Neuronal stem cell (in vitro differentiated cells): ENCODE data around the gene TAB2.

ENCODE experiments used
- DNase-seq: peaks from one replicate; pipeline ENCODE4 v3.0.0-alpha.2; 2013; ENCODE audit warnings: low spot score
- H2AFZ ChIP-seq: one replicate; pipeline ENCODE4 v1.6.1; 2013; ENCODE audit warnings: mild to moderate bottlenecking, low read length, inconsistent platforms
- H2AK5ac ChIP-seq: 2 replicates; pipeline ENCODE4 v1.6.1; 2013; ENCODE audit warnings: low read depth, mild to moderate bottlenecking, inconsistent platforms, low read length, moderate library complexity, mixed read lengths
- H2BK120ac ChIP-seq: 2 replicates; pipeline ENCODE4 v1.6.1; 2013; ENCODE audit warnings: low read depth, mild to moderate bottlenecking, inconsistent platforms, low read length, moderate library complexity, mixed read lengths
- H2BK12ac ChIP-seq: one replicate; pipeline ENCODE4 v1.6.1; 2013; ENCODE audit warnings: low read length, inconsistent platforms
- H2BK15ac ChIP-seq: 2 replicates; pipeline ENCODE4 v1.6.1; 2013; ENCODE audit warnings: mild to moderate bottlenecking, low read length, inconsistent platforms, mixed read lengths
- H2BK5ac ChIP-seq: one replicate; pipeline ENCODE4 v1.6.1; 2013; ENCODE audit warnings: inconsistent platforms, mild to moderate bottlenecking, low read length, moderate library complexity
- H3K14ac ChIP-seq: one replicate; pipeline ENCODE4 v1.6.1; 2013; ENCODE audit warnings: low read length, inconsistent platforms
- H3K18ac ChIP-seq: 2 replicates; pipeline ENCODE4 v1.6.1; 2013; ENCODE audit warnings: low read length, inconsistent platforms
- H3K23ac ChIP-seq: 2 replicates; pipeline ENCODE4 v1.6.1; 2013; ENCODE audit warnings: low read depth, mild to moderate bottlenecking, mixed read lengths, low read length, inconsistent platforms; ENCODE audit not compliant: poor library complexity
- H3K27ac ChIP-seq: replicated peaks from 3 replicates; pipeline ENCODE4 v1.5.1; 2013; ENCODE audit warnings: low read length, inconsistent platforms
- H3K27me3 ChIP-seq, 3 experiments: 2 replicates each; pipeline ENCODE4 v1.6.1; 2013; ENCODE audit warnings: low read length in 3 of 3, mild to moderate bottlenecking in 2 of 3, inconsistent platforms in 1 of 3, low read depth in 1 of 3, mixed read lengths in 1 of 3, moderate library complexity in 1 of 3; ENCODE audit not compliant: control insufficient read depth in 3 of 3, insufficient read depth in 3 of 3
- H3K36me3 ChIP-seq, 2 donors: replicated peaks in 1 of 2; 2 replicates each; pipeline ENCODE4 v1.6.1; 2013; ENCODE audit warnings: low read length in 2 of 2; ENCODE audit not compliant: control insufficient read depth in 2 of 2, insufficient read depth in 2 of 2
- H3K4ac ChIP-seq: 2 replicates; pipeline ENCODE4 v1.6.1; 2013; ENCODE audit warnings: inconsistent platforms, mild to moderate bottlenecking, low read length, moderate library complexity
- H3K4me1 ChIP-seq, 2 donors: 1 replicate in 1 of 2; 2 replicates in 1 of 2; pipeline ENCODE4 v1.6.1; 2013; ENCODE audit warnings: low read length in 2 of 2, low read depth in 1 of 2; ENCODE audit not compliant: control insufficient read depth in 2 of 2, insufficient read depth in 1 of 2
- H3K4me2 ChIP-seq: one replicate; pipeline ENCODE4 v1.6.1; 2013; ENCODE audit warnings: mild to moderate bottlenecking, low read length, inconsistent platforms; ENCODE audit not compliant: insufficient read depth, poor library complexity, severe bottlenecking
- H3K4me3 ChIP-seq, 2 donors: 2 replicates each; pipeline ENCODE4 v1.5.1; 2013; ENCODE audit warnings: low read length in 2 of 2, mild to moderate bottlenecking in 2 of 2, inconsistent platforms in 1 of 2, moderate library complexity in 1 of 2
- H3K79me1 ChIP-seq: one replicate; pipeline ENCODE4 v1.6.1; 2013; ENCODE audit warnings: low read depth, mild to moderate bottlenecking, inconsistent platforms, low read length, moderate library complexity
- H3K9ac ChIP-seq: one replicate; pipeline ENCODE4 v1.6.1; 2013; ENCODE audit warnings: mild to moderate bottlenecking, low read depth, low read length, inconsistent platforms; ENCODE audit not compliant: poor library complexity
- H3K9me3 ChIP-seq, 2 donors: replicated peaks in 1 of 2; 2 replicates each; pipeline versions ENCODE3 to v1.6.1; 2013; ENCODE audit warnings: low read length in 2 of 2, mild to moderate bottlenecking in 2 of 2, inconsistent platforms in 1 of 2, low read depth in 1 of 2, mixed read lengths in 1 of 2, moderate library complexity in 1 of 2; ENCODE audit not compliant: control insufficient read depth in 2 of 2, insufficient read depth in 1 of 2
- H4K8ac ChIP-seq: one replicate; pipeline ENCODE4 v1.6.1; 2013; ENCODE audit warnings: low read depth, mild to moderate bottlenecking, inconsistent platforms, low read length, moderate library complexity
- H4K91ac ChIP-seq: one replicate; pipeline ENCODE4 v1.6.1; 2013; ENCODE audit warnings: low read length, low read depth, mild to moderate bottlenecking, inconsistent platforms; ENCODE audit not compliant: poor library complexity
- WGBS, 2 donors: extraction: QIAGEN DNeasy Blood & Tissue Kit; methylation state at CpG; one replicate each; pipeline ENCODE4 v1.1.7; 2013; ENCODE audit warnings: missing lambda C conversion rate in 2 of 2, mixed read lengths in 1 of 2; ENCODE audit not compliant: insufficient read length in 2 of 2, insufficient replicate concordance in 1 of 2; ENCODE audit errors: extremely low coverage in 2 of 2; 5-methylcytosine and 5-hydroxymethylcytosine counted together

The TAB2 gene

DNA sequence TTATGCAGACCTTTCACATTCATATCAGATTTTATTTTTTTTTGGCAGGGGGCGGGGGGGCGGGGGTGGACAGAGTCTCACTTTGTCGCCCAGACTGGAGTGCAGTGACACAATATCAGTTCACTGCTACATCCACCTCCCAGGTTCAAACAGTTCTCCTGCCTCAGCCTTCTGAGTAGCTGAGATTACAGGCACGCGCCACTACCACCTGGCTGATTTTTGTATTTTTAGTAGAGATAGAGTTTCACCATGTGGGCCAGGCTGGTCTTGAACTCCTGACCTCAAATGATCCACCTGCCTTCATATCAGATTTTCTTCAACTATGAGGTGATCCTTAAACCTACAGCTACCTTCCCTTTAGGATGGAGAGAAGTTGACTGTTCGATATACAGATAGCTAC lies 74.6 kb downstream of the TAB2 start:
- peaks cover 0 to 2% of the 10 kb centered on the region in 2 donors for H3K4me1 ChIP-seq
- no peak for DNase-seq
- no peak overlapping the region for H3K23ac ChIP-seq
- H4K91ac ChIP-seq: no peak overlapping the region
- no peak overlapping the region for H3K14ac ChIP-seq
- H2BK120ac ChIP-seq: no peak overlapping the region
- H2BK5ac ChIP-seq: no peak overlapping the region
- H3K79me1 ChIP-seq: peaks cover 2% of the 10 kb centered on the region
- H3K4me2 ChIP-seq: no peak overlapping the region
- no peak overlapping the region for H3K18ac ChIP-seq
- no peak overlapping the region for H3K27ac ChIP-seq
- no peak overlapping the region for H3K4me3 ChIP-seq
- no peak overlapping the region for H2BK12ac ChIP-seq
- H2BK15ac ChIP-seq: no peak overlapping the region
- no peaks in the 10 kb centered on the region for H3K27me3 ChIP-seq
- H3K9ac ChIP-seq: no peak overlapping the region
- H4K8ac ChIP-seq: no peak overlapping the region
- H2AK5ac ChIP-seq: no peak overlapping the region
- peaks cover 3 to 78% of the 10 kb centered on the region in 2 donors for H3K36me3 ChIP-seq
- H3K4ac ChIP-seq: no peak overlapping the region
- H3K9me3 ChIP-seq: peaks cover 0 to 63% of the 10 kb centered on the region in 2 donors
- no CpG with 5 or more reads among the region's 6 CpGs for WGBS, 2 donors
- no peak overlapping the region for H2AFZ ChIP-seq

DNA sequence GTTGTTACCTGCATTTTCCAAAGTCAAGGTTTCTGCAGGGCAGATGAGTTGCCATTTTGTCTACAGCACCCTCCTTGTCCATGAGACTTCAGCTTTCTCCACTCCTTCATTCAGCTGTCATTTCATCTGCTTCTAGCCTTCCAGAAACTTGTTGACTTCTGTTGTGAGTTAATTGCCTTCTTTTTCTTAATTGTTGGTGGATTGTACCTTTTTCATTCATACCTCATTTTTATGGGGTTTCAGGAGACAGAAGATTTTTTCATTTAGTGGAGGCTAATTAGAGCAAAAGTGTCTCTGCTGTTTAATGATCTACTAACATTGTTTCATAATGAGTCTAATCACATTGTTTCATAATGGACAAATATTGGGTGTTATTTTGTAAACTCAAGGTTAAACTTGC lies 75.0 kb downstream of the TAB2 start:
- H3K4me3 ChIP-seq: no peak overlapping the region
- H3K9ac ChIP-seq: no peak overlapping the region
- peaks cover 0 to 60% of the 10 kb centered on the region in 2 donors for H3K9me3 ChIP-seq
- H3K23ac ChIP-seq: no peak overlapping the region
- no peak for DNase-seq
- H3K4ac ChIP-seq: no peak overlapping the region
- H3K4me2 ChIP-seq: no peak overlapping the region
- H3K27ac ChIP-seq: no peak overlapping the region
- peaks cover 2% of the 10 kb centered on the region for H3K79me1 ChIP-seq
- no peak overlapping the region for H4K8ac ChIP-seq
- no peaks in the 10 kb centered on the region for H3K27me3 ChIP-seq
- no peak overlapping the region for H2BK12ac ChIP-seq
- no peak overlapping the region for H4K91ac ChIP-seq
- H3K36me3 ChIP-seq: peaks cover 3 to 81% of the 10 kb centered on the region in 2 donors
- no peak overlapping the region for H2AK5ac ChIP-seq
- peaks cover 0 to 2% of the 10 kb centered on the region in 2 donors for H3K4me1 ChIP-seq
- no peak overlapping the region for H2AFZ ChIP-seq
- no peak overlapping the region for H2BK120ac ChIP-seq
- H2BK15ac ChIP-seq: no peak overlapping the region
- H2BK5ac ChIP-seq: no peak overlapping the region
- no peak overlapping the region for H3K18ac ChIP-seq
- H3K14ac ChIP-seq: no peak overlapping the region

DNA sequence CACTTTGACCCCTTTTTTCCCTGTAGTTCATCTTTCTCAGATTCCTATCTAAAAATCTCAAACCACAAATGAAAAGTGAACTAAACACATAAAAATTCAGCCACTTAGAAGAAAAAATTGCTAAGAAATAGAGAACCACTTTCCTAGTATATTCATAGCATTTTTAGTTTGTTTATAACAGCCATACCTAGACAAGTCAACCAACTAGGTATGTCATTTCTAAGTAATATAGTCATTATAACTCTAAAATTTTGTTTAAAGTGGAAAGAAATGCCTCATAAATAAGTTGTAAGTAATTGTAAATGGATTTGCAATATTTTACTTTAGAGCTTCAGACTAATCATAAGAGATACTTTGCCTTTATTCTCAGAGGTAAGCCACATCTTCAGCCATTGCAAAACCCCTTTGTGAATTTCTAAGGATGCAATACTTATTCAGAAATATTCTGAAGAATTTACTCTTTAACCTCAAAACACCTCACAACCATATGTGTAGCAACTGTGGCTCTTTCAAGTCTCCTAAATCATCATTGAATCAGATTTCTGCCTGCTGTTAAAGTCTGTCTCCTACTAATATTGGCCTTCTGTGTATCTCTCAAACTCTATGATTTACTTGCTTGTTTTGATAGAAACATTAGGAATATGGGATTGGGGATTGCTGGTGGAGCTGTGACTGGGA lies 75.6 kb downstream of the TAB2 start:
- Histone ChIP-seq H3K23ac (no peak overlapping the region), H3K4me2 (no peak overlapping the region), H3K9ac (no peak overlapping the region), H2AK5ac (no peak overlapping the region), H2BK5ac (no peak overlapping the region), H3K27me3 (no peaks in the 10 kb centered on the region), H3K36me3 (peaks cover 1 to 81% of the 10 kb centered on the region in 2 donors), H3K14ac (no peak overlapping the region), H3K9me3 (peaks cover 0 to 55% of the 10 kb centered on the region in 2 donors), H2BK120ac (no peak overlapping the region), H2BK12ac (no peak overlapping the region), H3K27ac (no peak overlapping the region), H2BK15ac (no peak overlapping the region), H3K4ac (no peak overlapping the region), H4K91ac (no peak overlapping the region), H3K4me1 (peaks cover 0 to under 1% of the 10 kb centered on the region in 2 donors), H2AFZ (no peak overlapping the region), H4K8ac (no peak overlapping the region), H3K4me3 (no peak overlapping the region), H3K18ac (no peak overlapping the region), H3K79me1 (peaks cover 2% of the 10 kb centered on the region)
- DNase-seq: no peak

DNA sequence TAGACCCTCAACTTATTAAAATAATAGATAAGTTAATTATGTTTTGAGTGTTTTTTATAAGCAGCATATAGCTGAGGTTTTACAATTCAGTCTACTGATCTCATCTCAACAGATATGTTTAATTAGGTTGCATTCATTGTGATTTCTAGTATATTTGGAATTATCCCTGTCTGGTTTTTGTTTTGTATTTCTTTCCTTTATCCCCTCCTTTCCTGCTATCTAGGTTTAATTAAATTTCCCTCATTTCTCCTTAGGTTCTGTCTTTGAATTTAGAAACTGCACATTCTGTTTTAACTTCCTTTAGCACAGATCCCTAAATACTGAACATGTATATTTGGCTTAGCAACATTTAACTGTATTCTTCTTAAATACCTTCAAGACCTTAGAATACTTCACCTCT lies 77.7 kb downstream of the TAB2 start:
- Histone ChIP-seq H3K4me3 (no peak overlapping the region), H3K36me3 (peaks cover 2 to 90% of the 10 kb centered on the region in 2 donors), H3K27me3 (no peaks in the 10 kb centered on the region)

More for the DNA sequence above, 77.7 kb downstream of the TAB2 start:
- Histone ChIP-seq H4K91ac (no peak overlapping the region), H2AK5ac (no peak overlapping the region), H2AFZ (no peak overlapping the region), H3K4me2 (no peak overlapping the region), H4K8ac (no peak overlapping the region), H3K23ac (no peak overlapping the region), H3K4me1 (no peaks in the 10 kb centered on the region), H2BK12ac (no peak overlapping the region), H2BK120ac (no peak overlapping the region), H3K4ac (no peak overlapping the region), H3K27ac (no peak overlapping the region), H3K79me1 (peaks cover 2% of the 10 kb centered on the region), H3K18ac (no peak overlapping the region), H2BK15ac (no peak overlapping the region), H3K14ac (no peak overlapping the region), H2BK5ac (no peak overlapping the region), H3K9me3 (peaks cover 0 to 44% of the 10 kb centered on the region in 2 donors), H3K9ac (no peak overlapping the region)
- no peak for DNase-seq
